Activated CD4-positive, alpha-beta T cell treated with anti-CD3 and anti-CD28 coated beads for 48 hours (primary cell): ENCODE results near the gene NDOR1.
"Not testable (repeated sequence)": the region's sequence is repeated elsewhere in the genome, so short reads cannot be mapped to it uniquely, and the experiment has no call there.

Experiments used
- DNase-seq: peaks from one replicate; pipeline ENCODE4 v3.0.0-alpha.2; 2020

The NDOR1 gene

GRCh38 chr9:137233143-137233980 is 27.9 kb downstream of the NDOR1 start:
- DNase-seq = no peak

- no peak for DNase-seq
These were observed 28.7 kb downstream of the NDOR1 start for GRCh38 chr9:137234055-137234697.

- DNase-seq = no peak
These were observed 29.4 kb downstream of the NDOR1 start for GRCh38 chr9:137234758-137235423.

GRCh38 chr9:137235424-137236237 is 30.1 kb downstream of the NDOR1 start:
- no peak for DNase-seq

GRCh38 chr9:137236238-137236935 is 30.9 kb downstream of the NDOR1 start:
- peak; percentile 95 for DNase-seq

GRCh38 chr9:137236936-137237421 is 31.5 kb downstream of the NDOR1 start:
- no peak for DNase-seq

- no peak for DNase-seq
These were observed 32.5 kb downstream of the NDOR1 start for GRCh38 chr9:137237759-137238726.

DNA sequence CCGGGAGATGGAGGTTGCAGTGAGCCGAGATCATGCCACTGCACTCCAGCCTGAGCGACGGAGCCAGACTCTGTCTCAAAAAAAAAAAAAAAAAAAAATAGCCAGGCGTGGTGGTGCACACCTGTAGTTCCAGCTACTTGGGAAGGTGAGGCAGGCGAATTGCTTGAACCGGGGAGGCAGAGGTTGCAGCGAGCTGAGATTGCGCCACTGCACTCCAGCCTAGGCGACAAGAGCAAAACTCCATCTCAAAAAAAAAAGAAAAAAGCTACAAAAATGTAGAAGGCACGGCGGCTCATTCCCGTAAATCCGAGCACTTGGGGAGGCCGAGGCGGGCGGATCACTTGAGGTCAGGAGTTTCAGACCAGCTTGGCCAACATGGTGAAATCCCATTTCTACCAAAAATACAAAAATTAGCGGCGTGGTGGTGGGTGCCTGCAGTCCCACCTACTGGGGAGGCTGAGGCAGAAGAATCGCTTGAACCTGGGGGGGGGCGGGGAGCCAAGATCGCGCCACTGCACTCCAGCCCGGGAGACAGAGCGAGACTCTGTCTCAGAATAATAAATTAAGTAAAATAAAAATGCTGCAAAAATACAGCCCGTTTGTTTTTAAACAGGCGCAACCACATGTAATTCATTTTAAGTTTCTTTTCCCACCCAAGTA is 34.2 kb downstream of the NDOR1 start:
- DNase-seq = not testable (repeated sequence)

DNA sequence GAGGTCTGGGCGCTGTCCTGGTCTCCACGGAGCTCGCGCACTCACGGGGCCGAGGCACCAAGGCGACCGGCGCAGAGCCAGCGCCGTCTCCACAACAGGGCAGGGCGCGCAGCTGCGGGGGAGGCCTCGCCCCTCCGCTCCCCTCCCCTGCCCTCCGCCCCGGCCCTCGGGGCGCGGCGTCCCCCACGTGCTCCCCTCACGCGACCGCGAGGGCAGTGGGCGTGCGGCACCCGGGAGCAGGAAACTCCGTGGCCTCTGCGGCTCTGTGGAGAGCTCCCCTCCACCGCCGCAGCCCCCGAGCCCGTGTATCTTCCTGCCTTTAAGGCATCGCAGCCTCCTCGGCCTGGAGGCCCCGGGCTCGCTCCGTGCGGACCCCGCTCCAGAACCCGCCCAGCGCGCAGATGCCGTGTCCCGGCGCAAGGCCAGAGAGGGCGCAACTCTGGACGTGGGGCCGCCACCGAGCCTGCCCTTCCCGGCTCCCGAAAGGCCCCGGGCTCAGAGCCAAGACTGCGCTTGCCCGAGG is 34.9 kb downstream of the NDOR1 start:
- peak; percentile 76 for DNase-seq

GRCh38 chr9:137240841-137241489 is 35.5 kb downstream of the NDOR1 start, which contains the start of gene TUBB4B:
Gene TUBB4B (plus strand): TSS chr9:137241287. CDS start chr9:137241361, 74 bp downstream.
- peak; percentile 98 for DNase-seq

GRCh38 chr9:137241490-137242268 is 36.2 kb downstream of the NDOR1 start:
- DNase-seq = peak; percentile 73

- no peak for DNase-seq
These were observed 37.0 kb downstream of the NDOR1 start for GRCh38 chr9:137242269-137243203.

DNA sequence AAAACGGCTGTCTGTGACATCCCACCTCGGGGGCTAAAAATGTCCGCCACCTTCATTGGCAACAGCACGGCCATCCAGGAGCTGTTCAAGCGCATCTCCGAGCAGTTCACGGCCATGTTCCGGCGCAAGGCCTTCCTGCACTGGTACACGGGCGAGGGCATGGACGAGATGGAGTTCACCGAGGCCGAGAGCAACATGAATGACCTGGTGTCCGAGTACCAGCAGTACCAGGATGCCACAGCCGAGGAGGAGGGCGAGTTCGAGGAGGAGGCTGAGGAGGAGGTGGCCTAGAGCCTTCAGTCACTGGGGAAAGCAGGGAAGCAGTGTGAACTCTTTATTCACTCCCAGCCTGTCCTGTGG is 37.7 kb downstream of the NDOR1 start:
- not testable (repeated sequence) for DNase-seq

- DNase-seq = no peak
These were observed 38.4 kb downstream of the NDOR1 start for GRCh38 chr9:137243626-137244485.

DNA sequence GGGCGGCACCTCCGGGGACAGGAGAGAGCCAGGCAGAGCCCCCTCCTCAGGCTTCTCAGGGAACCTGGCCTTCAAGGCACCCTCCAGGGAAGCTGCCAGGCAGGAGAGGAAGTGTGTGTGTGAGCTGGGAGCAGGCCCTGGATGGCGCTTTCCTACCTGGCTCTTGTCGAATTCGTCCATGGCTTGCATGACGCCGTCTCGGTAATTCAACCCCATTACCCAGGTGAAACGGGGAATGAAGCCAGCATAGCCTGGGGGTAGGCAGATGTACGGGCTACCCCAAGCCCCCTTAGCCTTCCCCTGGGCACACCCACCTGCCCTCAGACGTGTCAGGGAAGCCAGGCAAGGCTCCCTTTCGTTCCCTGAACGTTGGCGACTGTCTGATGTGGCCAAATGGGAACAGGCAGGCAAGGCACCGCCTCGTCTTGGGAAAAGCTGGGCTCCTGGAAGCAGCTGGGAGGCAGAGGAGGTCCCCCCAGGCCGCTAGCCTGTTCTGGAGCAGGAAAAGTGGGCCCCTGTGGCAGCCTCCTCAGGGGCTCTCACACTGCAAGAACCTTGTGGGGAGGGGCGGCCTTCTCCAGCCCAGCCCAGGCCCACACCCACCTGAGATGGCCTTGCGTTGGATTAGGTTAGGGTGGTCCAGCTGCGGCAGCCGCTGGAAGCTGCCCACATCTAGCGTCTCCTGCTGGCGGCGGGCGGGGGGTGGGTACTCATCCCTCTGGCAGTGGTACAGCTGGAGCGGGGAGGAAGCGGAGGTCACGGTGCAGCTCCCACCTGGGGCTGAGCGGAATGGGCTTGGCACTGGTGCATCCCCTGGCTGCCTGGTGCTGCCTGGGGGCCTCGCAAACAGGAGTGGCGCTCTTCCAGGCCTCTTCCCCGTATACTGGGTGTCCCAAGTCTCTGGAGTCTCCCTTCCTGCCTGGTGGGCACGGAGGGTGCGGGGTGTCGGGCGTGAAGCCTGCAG is 39.3 kb downstream of the NDOR1 start:
- DNase-seq = no peak
